ENCODE measurements around the gene TCF4.

TCF4 gene

DNA sequence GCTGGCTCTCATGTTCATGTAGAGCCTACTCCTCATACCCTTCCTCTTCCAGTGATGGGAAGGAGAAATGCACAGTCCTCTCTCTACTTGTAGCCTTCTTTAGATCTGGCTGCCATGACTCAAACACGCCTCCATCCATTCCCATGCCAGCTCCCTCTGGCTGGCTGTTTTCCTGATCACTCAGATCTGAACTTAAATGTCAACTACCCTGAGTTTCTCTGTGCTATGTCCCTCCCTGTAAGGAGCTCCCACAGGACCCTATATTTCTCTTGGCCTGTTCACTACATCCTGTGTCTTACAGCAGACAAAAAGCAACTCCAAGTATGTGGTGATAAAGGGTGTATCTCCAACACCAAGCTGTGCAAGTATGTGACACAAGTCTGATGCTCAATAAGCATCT, 152.4 kb downstream of the TCF4 start:
- ATAC-seq (replicated peaks): no peak
- no peak overlapping the region for H3K27ac Mint-ChIP-seq

GRCh38 chr18:55433648-55434047, 154.3 kb downstream of the TCF4 start:
- no peaks in the 10 kb centered on the region for H3K27me3 Mint-ChIP-seq
- DNase-seq (no peak), ATAC-seq (replicated peaks) (no peak)
- no peaks in the 10 kb centered on the region for H3K36me3 Mint-ChIP-seq (ENCODE audit: insufficient read depth)
- H3K4me1 Mint-ChIP-seq (ENCODE audit: low read depth in 2 of 2): no peaks in the 10 kb centered on the region
- no peak overlapping the region for H3K27ac Mint-ChIP-seq
- peaks cover 7 to 8% of the 10 kb centered on the region in 2 donors for H3K9me3 Mint-ChIP-seq
- H3K4me3 Mint-ChIP-seq: no peak overlapping the region

More for the DNA sequence above, 152.4 kb downstream of the TCF4 start:
- no peak for DNase-seq
- Mint-ChIP-seq H3K9me3 (peaks cover 7 to 11% of the 10 kb centered on the region in 2 donors), H3K36me3 (ENCODE audit: insufficient read depth) (no peaks in the 10 kb centered on the region), H3K27me3 (no peaks in the 10 kb centered on the region), H3K4me1 (ENCODE audit: low read depth in 2 of 2) (no peaks in the 10 kb centered on the region), H3K4me3 (no peak overlapping the region)

GRCh38 chr18:55433140-55433539, 154.9 kb downstream of the TCF4 start:
- Mint-ChIP-seq H3K4me1 (ENCODE audit: low read depth in 2 of 2) (no peaks in the 10 kb centered on the region), H3K27me3 (no peaks in the 10 kb centered on the region), H3K36me3 (ENCODE audit: insufficient read depth) (no peaks in the 10 kb centered on the region), H3K27ac (no peak overlapping the region), H3K9me3 (peaks cover 7 to 9% of the 10 kb centered on the region in 2 donors), H3K4me3 (no peak overlapping the region)
- ATAC-seq (replicated peaks) (no peak), DNase-seq (no peak)

GRCh38 chr18:55432307-55433040, 155.5 kb downstream of the TCF4 start:
- no peak for ATAC-seq (replicated peaks)
- Mint-ChIP-seq H3K9me3 (peaks cover 7 to 9% of the 10 kb centered on the region in 2 donors), H3K27me3 (no peaks in the 10 kb centered on the region), H3K36me3 (ENCODE audit: insufficient read depth) (no peaks in the 10 kb centered on the region), H3K4me3 (no peak overlapping the region), H3K27ac (no peak overlapping the region), H3K4me1 (ENCODE audit: low read depth in 2 of 2) (no peaks in the 10 kb centered on the region)
- no peak for DNase-seq

DNA sequence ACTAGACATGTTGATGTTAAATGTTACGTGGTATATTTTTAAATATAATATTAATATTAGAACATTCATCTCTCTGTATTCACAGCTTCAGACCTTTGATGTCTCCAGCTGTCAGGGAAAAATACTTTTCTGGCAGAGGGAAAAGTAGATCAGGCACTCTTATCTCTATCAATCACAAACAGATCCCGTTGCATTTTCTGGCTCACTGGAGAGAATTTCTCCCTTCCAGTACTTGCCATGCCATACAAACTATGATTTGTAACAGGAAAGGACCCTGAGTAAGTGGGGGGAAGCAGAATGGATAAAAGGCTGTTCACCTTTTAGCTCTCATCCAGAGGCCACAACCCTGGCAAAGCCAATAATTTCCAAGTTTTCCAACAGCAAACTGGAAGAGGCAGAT, 158.0 kb downstream of the TCF4 start:
- no peak overlapping the region for H3K4me3 Mint-ChIP-seq
- H3K36me3 Mint-ChIP-seq (ENCODE audit: insufficient read depth): peaks cover 3% of the 10 kb centered on the region
- ATAC-seq (replicated peaks): no peak
- H3K27me3 Mint-ChIP-seq: no peaks in the 10 kb centered on the region
- H3K4me1 Mint-ChIP-seq (ENCODE audit: low read depth in 2 of 2): no peaks in the 10 kb centered on the region
- no peak overlapping the region for H3K27ac Mint-ChIP-seq
- H3K9me3 Mint-ChIP-seq: peaks cover 0 to 9% of the 10 kb centered on the region in 2 donors
- DNase-seq: no peak

GRCh38 chr18:55427951-55428350, 160.0 kb downstream of the TCF4 start:
- no peaks in the 10 kb centered on the region for H3K4me1 Mint-ChIP-seq (ENCODE audit: low read depth in 2 of 2)
- H3K4me3 Mint-ChIP-seq: no peak overlapping the region
- H3K36me3 Mint-ChIP-seq (ENCODE audit: insufficient read depth): peaks cover 3% of the 10 kb centered on the region
- H3K27ac Mint-ChIP-seq: no peak overlapping the region
- DNase-seq (no peak), ATAC-seq (replicated peaks) (no peak)
- peaks cover 0 to 13% of the 10 kb centered on the region in 2 donors for H3K9me3 Mint-ChIP-seq
- no peaks in the 10 kb centered on the region for H3K27me3 Mint-ChIP-seq

GRCh38 chr18:55425698-55426097, 162.3 kb downstream of the TCF4 start:
- peaks cover 3% of the 10 kb centered on the region for H3K36me3 Mint-ChIP-seq (ENCODE audit: insufficient read depth)
- DNase-seq (no peak), ATAC-seq (replicated peaks) (no peak)
- H3K9me3 Mint-ChIP-seq: peaks cover 0 to 10% of the 10 kb centered on the region in 2 donors
- no peaks in the 10 kb centered on the region for H3K4me1 Mint-ChIP-seq (ENCODE audit: low read depth in 2 of 2)
- H3K27ac Mint-ChIP-seq: no peak overlapping the region
- no peak overlapping the region for H3K4me3 Mint-ChIP-seq
- no peaks in the 10 kb centered on the region for H3K27me3 Mint-ChIP-seq

DNA sequence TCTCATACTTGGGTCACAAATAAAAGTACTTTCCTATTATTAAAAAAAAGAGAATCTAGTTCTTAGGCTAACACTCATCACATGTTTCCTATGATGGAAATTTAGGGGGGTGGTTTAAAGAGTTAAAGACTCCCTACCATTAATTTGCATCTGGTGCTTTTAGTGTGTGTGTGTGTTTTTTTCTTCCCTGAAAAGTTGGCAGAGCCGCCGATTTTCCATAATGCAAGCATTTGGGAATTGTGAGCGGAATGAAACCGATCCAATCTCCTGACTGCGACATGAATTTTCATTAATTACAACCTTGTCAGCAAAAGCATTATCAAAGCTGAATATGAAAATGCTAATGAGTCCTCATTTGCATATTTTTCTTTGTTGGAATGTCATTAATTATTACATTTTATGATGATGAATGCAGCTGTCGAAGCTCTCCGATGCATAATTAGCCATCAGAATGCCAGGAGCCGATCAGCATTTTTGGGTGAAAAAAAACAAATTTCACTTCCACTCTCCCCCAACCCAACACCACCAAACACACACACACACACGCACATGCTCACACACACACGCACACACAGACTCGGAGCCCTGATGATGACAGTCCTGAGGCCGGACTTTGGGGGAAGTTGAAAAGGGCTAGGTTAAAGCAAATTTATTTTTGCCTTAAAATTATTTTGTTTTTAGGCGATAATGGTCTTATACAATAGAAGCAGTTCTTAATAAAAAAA, 165.4 kb downstream of the TCF4 start:
- ATAC-seq (replicated peaks): no peak
- no peaks in the 10 kb centered on the region for H3K4me1 Mint-ChIP-seq (ENCODE audit: low read depth in 2 of 2)
- H3K9me3 Mint-ChIP-seq: peaks cover 0 to 7% of the 10 kb centered on the region in 2 donors
- no peak for DNase-seq
- no peaks in the 10 kb centered on the region for H3K27me3 Mint-ChIP-seq
- no peak overlapping the region for H3K4me3 Mint-ChIP-seq
- peaks cover 3% of the 10 kb centered on the region for H3K36me3 Mint-ChIP-seq (ENCODE audit: insufficient read depth)
- no peak overlapping the region for H3K27ac Mint-ChIP-seq

DNA sequence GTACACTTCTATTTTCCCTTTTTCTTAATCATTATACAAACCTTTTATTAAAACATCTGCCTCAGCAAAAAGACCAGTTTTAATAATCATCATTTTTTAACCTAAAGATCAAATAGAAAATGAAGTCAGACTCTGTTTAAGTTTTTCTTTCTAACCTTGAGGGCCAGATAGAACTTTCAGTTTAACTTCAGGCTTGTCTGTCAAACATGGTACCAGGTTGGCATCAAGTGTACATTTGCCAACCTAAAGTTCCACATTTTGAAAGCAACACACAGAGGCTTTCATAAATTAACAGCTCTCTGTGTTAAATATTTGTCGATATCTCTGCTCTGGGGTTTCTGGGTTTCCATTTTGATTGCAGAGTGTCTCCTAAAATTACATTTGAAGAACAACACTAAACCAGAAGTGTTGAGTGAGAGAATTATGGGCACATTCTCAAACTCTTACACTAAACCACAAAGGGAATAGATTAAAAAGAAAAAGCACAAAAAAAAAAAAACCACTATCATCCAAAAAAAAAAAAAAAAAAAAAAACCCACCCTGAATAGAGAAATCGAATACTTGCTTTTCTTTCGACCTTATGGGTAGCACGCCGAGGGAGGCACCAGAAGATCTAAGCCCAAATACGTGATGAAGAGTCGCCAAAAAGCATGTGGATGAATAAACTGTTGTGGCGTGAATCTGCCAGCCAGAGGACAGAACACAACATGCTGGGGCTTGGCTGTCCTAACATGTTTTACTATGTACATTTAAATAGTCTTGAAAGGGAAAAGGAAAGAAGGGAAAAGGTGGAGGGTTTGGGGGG, 166.2 kb downstream of the TCF4 start:
- DNase-seq: no peak

DNA sequence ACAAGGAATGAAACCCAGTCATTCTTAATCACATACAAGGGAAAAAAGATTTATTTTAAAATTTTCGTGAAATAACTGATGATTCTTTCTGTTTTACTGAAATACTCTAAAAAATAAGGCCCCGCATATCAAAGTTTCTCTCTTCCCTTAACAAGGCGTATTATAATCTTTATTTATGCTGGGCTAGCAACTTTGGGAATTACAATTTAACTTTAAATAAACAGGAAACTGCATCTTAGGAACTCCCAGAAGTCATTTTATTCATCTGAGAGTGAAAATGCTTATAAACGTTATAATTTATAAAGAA, 166.7 kb downstream of the TCF4 start:
- H3K9me3 Mint-ChIP-seq: peaks cover 0 to 4% of the 10 kb centered on the region in 2 donors
- ATAC-seq (replicated peaks) (no peak), DNase-seq (no peak)
- no peaks in the 10 kb centered on the region for H3K36me3 Mint-ChIP-seq (ENCODE audit: insufficient read depth)
- no peaks in the 10 kb centered on the region for H3K27me3 Mint-ChIP-seq
- H3K27ac Mint-ChIP-seq: no peak overlapping the region
- H3K4me3 Mint-ChIP-seq: no peak overlapping the region
- no peaks in the 10 kb centered on the region for H3K4me1 Mint-ChIP-seq (ENCODE audit: low read depth in 2 of 2)

More for the DNA sequence above, 166.2 kb downstream of the TCF4 start:
- H3K27me3 Mint-ChIP-seq: no peaks in the 10 kb centered on the region
- no peaks in the 10 kb centered on the region for H3K4me1 Mint-ChIP-seq (ENCODE audit: low read depth in 2 of 2)
- ATAC-seq (replicated peaks): no peak
- no peak overlapping the region for H3K27ac Mint-ChIP-seq
- H3K36me3 Mint-ChIP-seq (ENCODE audit: insufficient read depth): no peaks in the 10 kb centered on the region
- H3K9me3 Mint-ChIP-seq: peaks cover 0 to 5% of the 10 kb centered on the region in 2 donors
- no peak overlapping the region for H3K4me3 Mint-ChIP-seq

GRCh38 chr18:55420665-55421307, 167.2 kb downstream of the TCF4 start:
- H3K4me1 Mint-ChIP-seq (ENCODE audit: low read depth in 2 of 2): no peaks in the 10 kb centered on the region

GRCh38 chr18:55419947-55420664, 167.9 kb downstream of the TCF4 start:
- DNase-seq (no peak), ATAC-seq (replicated peaks) (no peak)
- no peaks in the 10 kb centered on the region for H3K4me1 Mint-ChIP-seq (ENCODE audit: low read depth in 2 of 2)
- no peaks in the 10 kb centered on the region for H3K27me3 Mint-ChIP-seq
- peaks cover 0 to 4% of the 10 kb centered on the region in 2 donors for H3K9me3 Mint-ChIP-seq
- H3K36me3 Mint-ChIP-seq (ENCODE audit: insufficient read depth): no peaks in the 10 kb centered on the region
- no peak overlapping the region for H3K27ac Mint-ChIP-seq
- no peak overlapping the region for H3K4me3 Mint-ChIP-seq

More at GRCh38 chr18:55420665-55421307, 167.2 kb downstream of the TCF4 start:
- Mint-ChIP-seq H3K9me3 (peaks cover 0 to 4% of the 10 kb centered on the region in 2 donors), H3K36me3 (ENCODE audit: insufficient read depth) (no peaks in the 10 kb centered on the region), H3K4me3 (no peak overlapping the region), H3K27me3 (no peaks in the 10 kb centered on the region), H3K27ac (no peak overlapping the region)
- no peak for ATAC-seq (replicated peaks)
- DNase-seq: no peak
